ENCODE results near the gene GLOD5. TPM values are rescaled to one million over a fixed set of nuclear protein-coding genes. Genes with fewer than 3 reads are reported as not detected.

The GLOD5 gene
- polyA plus RNA-seq, 3 donors, result 1.3 to 1.6 (median 1.4) TPM

DNA sequence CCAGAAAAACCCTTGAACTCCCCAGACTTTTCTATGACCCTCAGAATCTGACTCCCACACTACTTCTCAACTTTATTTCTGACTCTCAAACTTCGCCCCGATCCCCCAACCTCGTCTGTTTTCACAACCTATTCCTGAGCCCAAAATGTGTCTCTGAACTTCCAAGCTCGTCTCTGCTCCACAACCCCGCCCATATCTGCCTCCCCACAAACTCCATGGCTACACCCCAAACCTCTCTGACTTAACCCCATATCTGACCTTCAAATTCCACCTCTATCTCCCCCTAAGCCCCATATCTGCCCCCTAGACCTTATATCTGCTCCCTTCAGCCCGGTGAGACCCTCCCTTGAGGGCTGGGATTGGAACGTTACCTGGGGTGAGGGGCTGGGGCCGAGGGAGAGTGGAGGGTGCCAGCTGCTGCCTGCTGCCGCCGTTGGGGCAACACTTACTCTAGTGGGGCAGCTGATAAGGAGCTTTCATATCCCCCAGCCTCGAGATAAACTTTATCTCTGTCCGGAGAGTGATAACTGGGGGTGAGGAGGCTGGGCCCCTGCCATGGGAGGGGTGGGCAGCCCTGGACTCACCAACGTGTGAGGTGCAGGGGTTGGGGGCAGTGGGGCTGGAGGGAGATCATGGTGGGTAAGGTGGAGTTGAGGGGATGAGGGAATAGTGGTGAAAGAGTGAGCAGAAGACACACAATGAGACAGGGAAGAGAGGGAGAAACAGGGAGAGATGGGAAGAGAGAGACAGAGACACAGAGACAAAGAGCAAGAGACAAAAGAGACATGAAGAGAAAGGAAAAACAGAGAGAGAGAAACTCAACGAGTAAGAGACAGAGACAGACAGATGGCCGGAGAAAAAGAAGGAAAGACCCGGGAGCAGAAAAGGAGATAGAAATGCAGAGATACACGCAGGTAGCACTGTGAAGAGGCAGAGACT, 26.2 kb downstream of the GLOD5 start:
- DNase-seq (ENCODE audit: extremely low read depth in 1 of 11, low read depth in 9 of 11, low spot score in 4 of 11), result no peak

- DNase-seq (ENCODE audit: extremely low read depth in 1 of 11, low read depth in 9 of 11, low spot score in 4 of 11), result no peak
Observed at GRCh38 chrX:48789366-48790220, 28.0 kb downstream of the GLOD5 start.

GRCh38 chrX:48790477-48790876, 28.9 kb downstream of the GLOD5 start:
- no peak for DNase-seq (ENCODE audit: extremely low read depth in 1 of 11, low read depth in 9 of 11, low spot score in 4 of 11)

DNA sequence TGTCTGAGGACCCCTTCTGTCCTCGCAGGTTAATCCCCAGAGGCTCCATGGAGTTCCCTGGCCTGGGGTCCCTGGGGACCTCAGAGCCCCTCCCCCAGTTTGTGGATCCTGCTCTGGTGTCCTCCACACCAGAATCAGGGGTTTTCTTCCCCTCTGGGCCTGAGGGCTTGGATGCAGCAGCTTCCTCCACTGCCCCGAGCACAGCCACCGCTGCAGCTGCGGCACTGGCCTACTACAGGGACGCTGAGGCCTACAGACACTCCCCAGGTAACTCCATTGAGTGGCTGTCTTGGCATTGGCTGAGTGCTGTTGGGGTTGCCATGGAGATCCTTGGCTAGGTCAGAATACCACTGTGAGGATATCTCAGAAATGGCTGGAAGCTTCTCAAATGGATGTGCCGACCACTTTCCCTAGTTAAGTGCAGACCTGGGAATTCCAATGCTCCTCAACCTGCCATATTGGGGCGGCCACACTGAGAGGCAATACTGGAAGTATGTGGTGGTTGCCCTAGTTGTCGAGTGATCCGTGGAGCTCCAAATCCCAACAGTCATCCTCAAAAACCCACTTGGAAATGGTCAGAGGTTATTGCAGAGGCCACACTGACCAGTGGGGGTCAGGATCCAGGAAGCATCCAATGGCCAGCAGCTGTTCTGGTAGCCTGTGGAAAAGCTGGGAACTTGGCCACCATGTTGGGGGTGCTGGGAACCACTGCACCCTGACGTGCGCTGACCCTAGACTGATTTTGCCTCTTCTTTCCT, 29.7 kb downstream of the GLOD5 start:
- DNase-seq (ENCODE audit: extremely low read depth in 1 of 11, low read depth in 9 of 11, low spot score in 4 of 11), result no peak

- no peak for DNase-seq (ENCODE audit: extremely low read depth in 1 of 11, low read depth in 9 of 11, low spot score in 4 of 11)
Observed at GRCh38 chrX:48792219-48792618, 30.7 kb downstream of the GLOD5 start.

DNA sequence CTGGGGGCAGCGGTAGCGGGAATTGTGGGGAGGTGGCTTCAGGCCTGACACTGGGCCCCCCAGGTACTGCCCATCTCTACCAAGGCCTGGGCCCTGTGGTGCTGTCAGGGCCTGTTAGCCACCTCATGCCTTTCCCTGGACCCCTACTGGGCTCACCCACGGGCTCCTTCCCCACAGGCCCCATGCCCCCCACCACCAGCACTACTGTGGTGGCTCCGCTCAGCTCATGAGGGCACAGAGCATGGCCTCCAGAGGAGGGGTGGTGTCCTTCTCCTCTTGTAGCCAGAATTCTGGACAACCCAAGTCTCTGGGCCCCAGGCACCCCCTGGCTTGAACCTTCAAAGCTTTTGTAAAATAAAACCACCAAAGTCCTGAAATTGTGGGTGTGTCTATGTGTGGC, 32.4 kb downstream of the GLOD5 start:
- DNase-seq (ENCODE audit: extremely low read depth in 1 of 11, low read depth in 9 of 11, low spot score in 4 of 11), result no peak

DNA sequence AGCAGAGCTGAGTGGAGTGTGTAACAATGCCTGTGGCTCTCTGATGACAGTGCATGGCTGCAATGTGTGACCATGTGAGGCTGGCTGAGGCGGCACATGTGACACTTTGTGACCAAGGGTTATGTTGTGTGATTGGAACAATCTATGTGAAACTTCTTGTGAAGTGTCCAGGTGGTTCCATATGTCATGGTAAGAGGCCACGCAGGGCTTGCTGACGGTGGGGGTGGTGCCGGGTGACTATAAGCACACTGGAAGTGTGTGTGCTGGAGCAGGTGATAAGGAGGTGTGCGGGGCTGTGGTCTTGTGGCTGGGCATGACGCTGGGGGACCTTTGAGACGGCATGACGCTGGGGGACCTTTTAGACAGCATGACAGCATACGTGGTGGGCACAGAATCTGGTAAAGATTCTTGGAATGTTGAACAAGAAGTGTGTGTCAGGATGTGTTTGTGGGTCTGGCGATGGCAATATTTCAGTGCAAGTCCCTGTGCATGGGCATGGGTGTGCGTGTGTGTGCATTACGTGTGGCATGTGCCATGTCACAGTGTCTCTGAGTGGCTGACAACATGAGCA, 32.9 kb downstream of the GLOD5 start:
- DNase-seq (ENCODE audit: extremely low read depth in 1 of 11, low read depth in 9 of 11, low spot score in 4 of 11), result no peak

DNA sequence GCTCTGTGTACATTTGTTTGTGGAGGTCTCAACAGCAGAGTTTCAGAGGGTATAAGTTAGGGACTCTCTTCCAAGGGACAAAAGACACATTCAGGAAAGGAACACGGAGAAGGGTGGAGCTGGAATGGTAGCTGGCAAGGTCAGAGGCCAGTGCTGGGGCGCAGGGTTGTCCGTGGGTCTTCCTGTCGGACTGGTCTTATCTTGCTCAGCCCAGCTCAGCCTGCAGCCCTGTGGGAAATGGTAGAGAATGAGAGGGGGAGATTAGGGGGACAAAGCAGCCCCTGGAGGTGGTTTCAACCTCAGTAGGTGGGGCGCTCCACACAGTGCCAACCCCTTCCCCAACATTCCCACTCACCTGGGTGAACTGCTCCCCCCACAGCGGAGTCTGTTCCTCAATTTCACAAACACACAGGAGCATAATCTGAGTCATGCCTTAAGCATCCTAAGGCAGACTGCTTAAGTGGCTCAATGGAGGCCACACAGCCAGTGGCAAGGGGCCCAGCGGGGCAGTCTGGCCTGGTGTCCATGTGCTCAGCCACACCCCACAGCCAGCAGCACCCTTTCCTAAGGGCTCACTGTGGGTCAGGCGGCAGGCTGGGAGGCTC, 33.5 kb downstream of the GLOD5 start:
- DNase-seq (ENCODE audit: extremely low read depth in 1 of 11, low read depth in 9 of 11, low spot score in 4 of 11), result no peak

- no peak for DNase-seq (ENCODE audit: extremely low read depth in 1 of 11, low read depth in 9 of 11, low spot score in 4 of 11)
Observed at GRCh38 chrX:48798318-48798717, 36.8 kb downstream of the GLOD5 start.

DNA sequence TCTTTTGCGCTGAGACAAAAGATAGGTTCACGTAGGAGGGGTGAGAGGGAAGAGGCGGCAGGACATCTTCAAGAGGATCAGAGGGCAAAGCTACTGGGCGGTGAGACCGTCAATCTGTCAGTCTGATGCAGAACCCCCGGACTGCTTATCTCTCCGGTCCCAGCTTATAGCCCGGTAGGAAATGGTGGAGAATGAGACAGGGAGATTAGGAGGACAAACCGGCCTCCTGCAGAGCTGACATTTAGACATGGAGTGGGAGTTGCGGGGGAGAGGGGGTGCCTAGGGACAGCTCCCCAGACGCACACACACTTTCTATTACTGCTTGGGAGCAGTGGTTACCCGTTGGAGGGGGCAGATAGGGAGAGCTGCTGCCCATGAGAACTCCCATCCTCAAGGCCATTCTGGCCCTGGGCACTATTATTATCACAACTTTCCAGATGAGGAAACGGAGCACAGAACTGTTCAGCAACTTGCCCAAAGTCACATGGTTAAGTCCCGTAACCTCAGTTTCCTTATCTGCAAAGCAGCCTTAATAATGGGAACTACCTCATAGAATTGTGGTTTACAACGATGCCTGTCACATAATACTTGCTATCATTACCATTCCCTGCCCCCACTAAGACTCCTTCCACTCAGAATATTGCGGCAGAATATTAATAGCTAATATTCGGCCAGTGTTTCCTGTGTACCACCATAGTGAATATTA, 39.2 kb downstream of the GLOD5 start:
- no peak for DNase-seq (ENCODE audit: extremely low read depth in 1 of 11, low read depth in 9 of 11, low spot score in 4 of 11)

DNA sequence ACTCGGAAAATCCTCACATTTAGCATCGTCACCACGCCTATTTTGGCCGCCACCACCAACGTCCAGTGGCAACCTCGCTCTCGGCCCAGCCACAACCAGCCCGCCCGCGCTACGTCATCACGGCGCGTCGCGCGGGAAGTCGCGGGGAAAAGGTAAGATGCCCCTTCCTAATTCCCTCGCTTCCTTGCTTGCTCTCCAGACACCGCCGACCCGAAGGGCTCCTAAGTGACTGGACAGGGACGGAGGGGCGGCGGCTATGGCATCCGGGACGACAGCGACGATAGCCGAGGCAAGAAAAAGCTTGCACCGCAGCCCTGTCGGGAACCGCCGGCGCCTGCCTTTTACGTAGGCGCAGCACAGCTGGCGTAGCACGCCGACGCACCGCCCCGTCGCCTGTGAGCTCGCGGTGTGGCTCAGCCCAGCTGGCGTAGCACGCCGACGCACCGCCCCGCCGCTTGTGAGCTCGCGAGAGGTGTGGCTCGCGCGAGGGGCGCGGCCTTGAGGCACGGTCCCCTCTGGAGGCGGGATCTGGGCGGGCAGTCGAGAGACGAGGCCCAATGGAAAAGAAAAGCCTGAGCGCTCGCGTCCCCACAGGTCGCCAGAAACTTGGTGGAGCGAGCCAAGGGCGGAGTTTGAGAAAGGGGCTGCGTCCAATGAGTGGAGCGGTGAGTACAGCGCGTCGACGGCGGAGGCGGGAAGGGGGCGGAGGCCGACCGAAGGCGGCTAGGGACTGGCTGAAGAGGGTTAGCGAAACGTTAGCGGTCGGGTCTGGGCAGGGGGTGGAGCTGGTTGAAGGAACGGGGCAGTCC, 39.9 kb downstream of the GLOD5 start, which contains the start of gene HDAC6:
HDAC6 (plus strand) TSS at position 788 of the 809 bp plus-strand sequence. CDS start 626 bp downstream, outside the sequence.
- peak; percentile 86 to 97 (median 94) for DNase-seq (ENCODE audit: extremely low read depth in 1 of 11, low read depth in 9 of 11, low spot score in 4 of 11)

DNA sequence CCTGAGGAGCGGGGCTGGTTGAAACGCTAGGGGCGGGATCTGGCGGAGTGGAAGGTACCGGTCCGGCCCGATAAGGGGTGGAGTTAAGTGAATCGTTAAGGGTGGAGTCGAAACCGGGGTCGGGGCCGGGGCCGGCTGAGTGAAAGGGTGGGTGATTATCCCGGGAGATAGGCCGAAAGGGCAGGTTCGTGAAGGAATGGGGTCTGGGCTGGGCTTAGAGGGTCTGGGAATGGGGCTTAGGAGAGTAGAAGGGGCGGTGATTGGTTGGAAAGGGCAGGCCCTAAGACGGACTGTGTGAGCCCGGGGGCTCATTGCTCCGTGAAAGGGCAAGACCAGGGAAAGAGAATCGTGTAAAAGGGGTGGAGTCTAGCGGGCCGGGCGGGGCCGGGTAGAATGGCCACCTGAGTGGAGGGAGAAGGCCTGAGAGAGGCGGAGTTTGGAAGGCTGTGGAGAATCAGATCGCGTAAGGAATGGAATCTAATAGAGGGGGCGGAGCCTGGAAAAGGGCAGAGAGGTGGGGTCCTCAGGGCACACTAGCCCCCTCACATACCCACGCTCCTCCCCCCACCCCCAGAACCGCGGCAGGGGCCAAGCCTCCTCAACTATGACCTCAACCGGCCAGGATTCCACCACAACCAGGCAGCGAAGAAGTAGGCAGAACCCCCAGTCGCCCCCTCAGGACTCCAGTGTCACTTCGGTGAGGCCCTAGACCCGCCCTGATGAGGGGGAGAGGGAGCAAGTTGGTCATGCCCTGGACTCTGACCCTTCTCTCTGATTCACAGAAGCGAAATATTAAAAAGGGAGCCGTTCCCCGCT, 40.8 kb downstream of the GLOD5 start:
- DNase-seq (ENCODE audit: extremely low read depth in 1 of 11, low read depth in 9 of 11, low spot score in 4 of 11), result peak; percentile 46 to 75 (median 61)

GRCh38 chrX:48802905-48803200, 41.3 kb downstream of the GLOD5 start:
- no peak for DNase-seq (ENCODE audit: extremely low read depth in 1 of 11, low read depth in 9 of 11, low spot score in 4 of 11)

DNA sequence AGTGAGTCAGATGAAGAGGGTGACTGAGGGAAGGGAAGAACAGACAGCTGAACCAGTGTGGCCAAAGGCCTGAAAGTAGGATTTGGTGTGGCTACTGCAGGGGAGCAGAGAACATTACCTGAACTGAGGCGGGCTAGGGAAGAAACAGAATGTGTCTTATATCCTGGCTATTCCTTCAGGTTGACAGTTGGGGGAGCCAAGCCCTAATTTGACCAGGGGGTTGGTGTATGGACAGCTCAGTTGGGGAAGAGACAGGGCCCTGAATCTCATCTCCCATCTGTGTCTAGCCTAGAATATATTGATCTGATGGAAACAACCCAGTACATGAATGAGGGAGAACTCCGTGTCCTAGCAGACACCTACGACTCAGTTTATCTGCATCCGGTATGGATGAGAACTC, 44.5 kb downstream of the GLOD5 start:
- DNase-seq (ENCODE audit: extremely low read depth in 1 of 11, low read depth in 9 of 11, low spot score in 4 of 11), result no peak

GRCh38 chrX:48813644-48814043, 52.1 kb downstream of the GLOD5 start:
- DNase-seq (ENCODE audit: extremely low read depth in 1 of 11, low read depth in 9 of 11, low spot score in 4 of 11), result no peak

- no peak for DNase-seq (ENCODE audit: extremely low read depth in 1 of 11, low read depth in 9 of 11, low spot score in 4 of 11)
Observed at GRCh38 chrX:48814722-48815121, 53.2 kb downstream of the GLOD5 start.
